HL-60/S4 (cell line): ENCODE data around the gene TRIM36.

Experiments
- in situ Hi-C: fragments of 300-500 bp; cut with MboI; formaldehyde crosslinking; loops from 2 replicates; pipeline ENCODE4 v1.14.3; 2022; ENCODE audit warnings: low sequenced_read_pairs

The TRIM36 gene

GRCh38 chr5:115079924-115080623, 89.6 kb downstream of the TRIM36 start:
- in situ Hi-C loops: no loop called here
